ENCODE measurements around the gene LEMD1.

GRCh38 chr1:205445646-205445935 is 23.7 kb upstream of the LEMD1 start:
- no peak for TF ChIP-seq EZH2phosphoT487 (IDR thresholded peaks at IDR 0.05; ENCODE audit: insufficient read depth, low read depth)
- no peak for TF ChIP-seq EZH2 (IDR thresholded peaks at IDR 0.05; ENCODE audit: insufficient read depth, poor library complexity, severe bottlenecking)
